ENCODE data around the gene GNA15.

The GNA15 gene

DNA sequence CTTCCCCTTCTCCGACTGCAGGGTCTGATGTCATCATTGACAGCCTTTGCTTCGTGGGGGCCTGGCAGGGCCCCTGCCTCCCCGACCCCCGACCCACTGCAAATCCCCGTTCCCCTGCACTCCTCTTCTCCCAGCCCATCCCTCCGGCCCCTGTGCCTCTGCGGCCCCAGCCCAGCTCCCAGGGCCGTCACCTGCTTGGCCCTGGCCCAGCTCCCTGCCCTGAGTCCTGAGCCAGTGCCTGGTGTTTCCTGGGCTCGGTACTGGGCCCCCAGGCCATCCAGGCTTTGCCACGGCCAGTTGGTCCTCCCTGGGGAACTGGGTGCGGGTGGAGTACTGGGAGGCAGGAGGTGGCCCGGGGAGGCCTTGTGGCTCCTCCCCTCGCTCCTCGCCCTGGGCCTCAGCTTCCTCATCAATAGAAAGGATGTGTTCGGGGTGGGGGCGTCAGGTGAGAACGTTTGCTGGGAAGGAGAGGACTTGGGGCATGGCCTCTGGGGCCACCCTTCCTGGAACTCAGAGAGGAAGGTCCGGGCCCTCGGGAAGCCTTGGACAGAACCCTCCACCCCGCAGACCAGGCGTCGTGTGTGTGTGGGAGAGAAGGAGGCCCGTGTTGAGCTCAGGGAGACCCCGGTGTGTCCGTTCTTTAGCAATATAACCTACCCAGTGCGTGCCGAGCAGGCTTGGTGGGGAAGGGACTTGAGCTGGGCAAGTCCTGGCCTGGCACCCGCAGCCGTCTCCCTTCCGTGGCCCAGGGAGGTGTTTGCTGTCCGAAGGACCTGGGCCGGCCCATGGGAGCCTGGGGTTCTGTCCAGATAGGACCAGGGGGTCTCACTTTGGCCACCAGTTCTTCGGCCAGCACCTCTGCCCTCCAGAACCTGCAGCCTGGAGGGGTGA, 72.7 kb downstream of the GNA15 start:
- no peak for DNase-seq (ENCODE audit: low spot score)

GRCh38 chr19:3210347-3211017, 74.6 kb downstream of the GNA15 start:
- no peak for DNase-seq (ENCODE audit: low spot score)

GRCh38 chr19:3211191-3211590, 75.4 kb downstream of the GNA15 start:
- DNase-seq (ENCODE audit: low spot score): no peak

DNA sequence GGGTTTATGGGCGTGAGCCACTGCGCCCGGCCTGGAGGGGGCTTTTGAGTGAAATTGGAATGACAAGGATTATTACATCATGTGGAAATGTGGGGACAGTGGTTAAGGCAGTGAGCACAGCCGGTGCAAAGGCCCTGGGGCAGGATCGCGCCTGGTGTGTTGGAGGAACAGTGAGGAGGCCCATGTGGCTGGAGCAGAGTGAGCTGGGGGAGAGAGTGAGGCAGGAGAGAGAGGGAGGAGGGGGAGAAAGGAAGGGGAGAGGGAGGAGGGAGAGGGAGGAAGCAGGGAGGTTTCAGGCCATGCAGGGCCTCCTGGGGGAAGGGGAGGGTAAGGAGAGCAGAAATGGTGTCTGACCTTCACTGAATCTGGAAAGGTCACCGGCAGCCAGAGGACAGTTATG, 77.3 kb downstream of the GNA15 start:
- no peak for DNase-seq (ENCODE audit: low spot score)
